Measurements from ENCODE around the gene TFR2.

DNA sequence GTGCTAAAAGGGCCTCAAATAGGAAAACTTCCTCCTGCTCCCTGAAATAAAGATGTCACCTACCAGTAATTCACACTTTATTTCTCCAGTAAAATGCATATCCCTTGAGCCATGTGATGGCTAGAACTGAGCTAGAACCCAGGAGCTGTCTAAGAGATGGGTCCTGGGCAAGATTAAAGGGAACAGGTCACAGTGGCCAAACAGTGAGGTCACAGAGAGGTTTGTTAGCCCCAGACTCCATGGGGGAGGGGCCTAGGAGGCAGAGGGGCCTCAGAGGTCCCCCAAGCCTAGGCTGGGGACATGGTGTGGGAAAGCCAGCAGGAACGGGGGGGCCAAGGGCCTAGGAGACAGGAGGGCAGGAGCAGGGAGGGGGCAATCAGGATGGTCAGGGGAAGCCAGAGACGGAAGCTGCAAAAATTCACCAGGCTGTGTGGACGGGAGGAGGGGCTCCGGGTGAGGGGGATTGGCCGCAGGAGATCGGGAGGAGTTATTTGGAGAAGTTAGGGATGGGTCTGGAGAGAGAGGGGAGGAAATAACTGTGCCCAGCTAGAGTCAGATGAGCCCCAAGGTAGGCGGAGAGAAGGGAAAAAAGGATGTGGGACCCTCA lies 51.9 kb downstream of the TFR2 start:
- TF ChIP-seq, protein P1, sequence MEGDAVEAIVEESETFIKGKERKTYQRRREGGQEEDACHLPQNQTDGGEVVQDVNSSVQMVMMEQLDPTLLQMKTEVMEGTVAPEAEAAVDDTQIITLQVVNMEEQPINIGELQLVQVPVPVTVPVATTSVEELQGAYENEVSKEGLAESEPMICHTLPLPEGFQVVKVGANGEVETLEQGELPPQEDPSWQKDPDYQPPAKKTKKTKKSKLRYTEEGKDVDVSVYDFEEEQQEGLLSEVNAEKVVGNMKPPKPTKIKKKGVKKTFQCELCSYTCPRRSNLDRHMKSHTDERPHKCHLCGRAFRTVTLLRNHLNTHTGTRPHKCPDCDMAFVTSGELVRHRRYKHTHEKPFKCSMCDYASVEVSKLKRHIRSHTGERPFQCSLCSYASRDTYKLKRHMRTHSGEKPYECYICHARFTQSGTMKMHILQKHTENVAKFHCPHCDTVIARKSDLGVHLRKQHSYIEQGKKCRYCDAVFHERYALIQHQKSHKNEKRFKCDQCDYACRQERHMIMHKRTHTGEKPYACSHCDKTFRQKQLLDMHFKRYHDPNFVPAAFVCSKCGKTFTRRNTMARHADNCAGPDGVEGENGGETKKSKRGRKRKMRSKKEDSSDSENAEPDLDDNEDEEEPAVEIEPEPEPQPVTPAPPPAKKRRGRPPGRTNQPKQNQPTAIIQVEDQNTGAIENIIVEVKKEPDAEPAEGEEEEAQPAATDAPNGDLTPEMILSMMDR (IDR thresholded peaks at IDR 0.05) = no peak
- no peak for TF ChIP-seq POLR2A (IDR thresholded peaks at IDR 0.05)
